Peyer's patch (tissue), 4 donors: ENCODE data around the gene DNAI7. TPM values are rescaled to one million over a fixed set of nuclear protein-coding genes. Genes with fewer than 3 reads are reported as not detected.

ENCODE experiments used
- DNase-seq, 3 donors: peaks; one replicate each; pipeline ENCODE4 v3.0.0-alpha.2; 2017 to 2019
- H3K27ac ChIP-seq, 4 donors: fragments of 200-600 bp; sonication (generic); one replicate each; pipeline ENCODE4 v1.5.1; 2016 to 2019
- H3K27me3 ChIP-seq, 2 donors: fragments of 200-600 bp; sonication (generic); one replicate each; pipeline ENCODE4 v1.5.1; 2019
- H3K36me3 ChIP-seq, 3 donors: fragments of 200-600 bp; sonication (generic); one replicate each; pipeline ENCODE4 v1.5.1; 2016 to 2019
- H3K4me1 ChIP-seq, 4 donors: fragments of 200-600 bp; sonication (generic); one replicate each; pipeline ENCODE4 v1.5.1; 2016 to 2019
- H3K4me3 ChIP-seq, 4 donors: fragments of 200-600 bp; sonication (generic); 1 replicate in 3 of 4; 2 replicates in 1 of 4; pipeline ENCODE4 v1.5.1; 2016 to 2019; ENCODE audit warnings: mild to moderate bottlenecking in 1 of 4
- H3K9me3 ChIP-seq, 4 donors: fragments of 200-600 bp; sonication (generic); one replicate each; pipeline ENCODE4 v1.5.1; 2016 to 2019; ENCODE audit warnings: mild to moderate bottlenecking in 1 of 4
- CTCF ChIP-seq, 6 experiments: fragments of 450-650 bp in 4 of 6; fragments of 200-600 bp in 2 of 6; sonication (generic) in 1 of 6; IDR thresholded peaks; one replicate each; pipeline ENCODE4 v1.5.1; 2017 to 2019; ENCODE audit warnings: antibody characterized with exemption in 6 of 6, mild to moderate bottlenecking in 3 of 6, moderate library complexity in 1 of 6
- POLR2A ChIP-seq, 2 donors: fragments of 450-650 bp; IDR thresholded peaks; one replicate each; pipeline ENCODE4 v1.5.1; 2017; ENCODE audit warnings: antibody characterized with exemption in 2 of 2, mild to moderate bottlenecking in 2 of 2, moderate library complexity in 2 of 2
- total RNA-seq, 4 donors: library from RNA; depleted of rRNA; stranded (reverse); fragments of >200 nt; gene quantifications; one replicate each; pipeline ENCODE4 v1.1.0, GENCODE V29; 2016

The DNAI7 gene
- total RNA-seq, 4 donors from 2014 or later = 1.7 TPM; not detected in 3

GRCh38 chr12:25236626-25237025 lies 41.7 kb upstream of the DNAI7 start:
- H3K4me3 ChIP-seq = no peak overlapping the region
- no peaks in the 10 kb centered on the region for H3K9me3 ChIP-seq
- no peaks in the 10 kb centered on the region for H3K27me3 ChIP-seq
- no peaks in the 10 kb centered on the region for H3K4me1 ChIP-seq
- no peak for TF ChIP-seq CTCF (IDR thresholded peaks at IDR 0.05)
- TF ChIP-seq POLR2A (IDR thresholded peaks at IDR 0.05) = no peak
- peaks cover 0 to 13% (median 0%) of the 10 kb centered on the region in 3 donors for H3K36me3 ChIP-seq
- H3K27ac ChIP-seq = no peak overlapping the region
- no peak for DNase-seq

GRCh38 chr12:25236190-25236589 lies 41.2 kb upstream of the DNAI7 start:
- Histone ChIP-seq H3K9me3 (no peaks in the 10 kb centered on the region), H3K4me1 (no peaks in the 10 kb centered on the region), H3K27me3 (no peaks in the 10 kb centered on the region), H3K4me3 (no peak overlapping the region), H3K27ac (no peak overlapping the region), H3K36me3 (peaks cover 0 to 13% (median 0%) of the 10 kb centered on the region in 3 donors)
- no peak for TF ChIP-seq POLR2A (IDR thresholded peaks at IDR 0.05)
- TF ChIP-seq CTCF (IDR thresholded peaks at IDR 0.05) = no peak
- DNase-seq = no peak

GRCh38 chr12:25213338-25213737 lies 18.4 kb upstream of the DNAI7 start:
- Histone ChIP-seq H3K4me1 (no peaks in the 10 kb centered on the region), H3K27me3 (no peaks in the 10 kb centered on the region), H3K9me3 (no peaks in the 10 kb centered on the region), H3K4me3 (no peak overlapping the region), H3K36me3 (no peaks in the 10 kb centered on the region), H3K27ac (no peak overlapping the region)
- no peak for DNase-seq
- TF ChIP-seq CTCF (IDR thresholded peaks at IDR 0.05) (no peak), POLR2A (IDR thresholded peaks at IDR 0.05) (no peak)

GRCh38 chr12:25208554-25208953 lies 13.6 kb upstream of the DNAI7 start:
- TF ChIP-seq CTCF (IDR thresholded peaks at IDR 0.05) (no peak), POLR2A (IDR thresholded peaks at IDR 0.05) (no peak)
- Histone ChIP-seq H3K27me3 (no peaks in the 10 kb centered on the region), H3K27ac (no peak overlapping the region), H3K9me3 (no peaks in the 10 kb centered on the region), H3K4me3 (no peak overlapping the region), H3K36me3 (peaks cover 0 to 25% (median 0%) of the 10 kb centered on the region in 3 donors), H3K4me1 (no peaks in the 10 kb centered on the region)
- DNase-seq = peak in 1 of 3 donors; percentile 63

GRCh38 chr12:25207846-25208245 lies 12.9 kb upstream of the DNAI7 start:
- Histone ChIP-seq H3K36me3 (peaks cover 0 to 25% (median 0%) of the 10 kb centered on the region in 3 donors), H3K4me1 (no peaks in the 10 kb centered on the region), H3K4me3 (no peak overlapping the region), H3K27me3 (no peaks in the 10 kb centered on the region), H3K9me3 (no peaks in the 10 kb centered on the region), H3K27ac (no peak overlapping the region)
- TF ChIP-seq CTCF (IDR thresholded peaks at IDR 0.05) = no peak
- TF ChIP-seq POLR2A (IDR thresholded peaks at IDR 0.05) = no peak
- no peak for DNase-seq

GRCh38 chr12:25207411-25207810 lies 12.5 kb upstream of the DNAI7 start:
- H3K4me1 ChIP-seq = no peaks in the 10 kb centered on the region
- H3K36me3 ChIP-seq = peaks cover 0 to 25% (median 0%) of the 10 kb centered on the region in 3 donors
- no peak overlapping the region for H3K27ac ChIP-seq
- H3K4me3 ChIP-seq = no peak overlapping the region
- TF ChIP-seq CTCF (IDR thresholded peaks at IDR 0.05) = no peak
- TF ChIP-seq POLR2A (IDR thresholded peaks at IDR 0.05) = no peak
- H3K27me3 ChIP-seq = no peaks in the 10 kb centered on the region
- no peak for DNase-seq
- no peaks in the 10 kb centered on the region for H3K9me3 ChIP-seq
